H1 (cell line): ENCODE results near the gene C2CD4D. TPM values are rescaled to one million over a fixed set of nuclear protein-coding genes. Genes with fewer than 3 reads are reported as not detected.

Experiments
- BCL11A ChIP-seq, 2 experiments: IDR thresholded peaks; one replicate each; pipeline ENCODE4 v1.6.1; 2011; ENCODE audit warnings: low read depth in 2 of 2, low read length in 2 of 2, mild to moderate bottlenecking in 2 of 2
- CHD1 ChIP-seq: IDR thresholded peaks from 2 replicates; pipeline ENCODE4 v1.6.1; 2012; ENCODE audit warnings: low read depth, low read length, improper control_type of control experiment
- CTBP2 ChIP-seq: IDR thresholded peaks from 2 replicates; pipeline ENCODE4 v1.7.0; 2011; ENCODE audit warnings: borderline replicate concordance, mild to moderate bottlenecking, moderate library complexity, mixed read lengths, low read length; ENCODE audit not compliant: insufficient read depth, insufficient read length
- JUND ChIP-seq: IDR thresholded peaks from 2 replicates; pipeline ENCODE4 v1.6.1; 2011; ENCODE audit warnings: mild to moderate bottlenecking, improper control_type of control experiment, low read length
- KDM5A ChIP-seq: fragments of 200-600 bp; IDR thresholded peaks from 2 replicates; pipeline ENCODE4 v1.7.1; 2012; ENCODE audit warnings: mild to moderate bottlenecking, low read length, inconsistent platforms, mixed read lengths
- POLR2AphosphoS5 ChIP-seq: IDR thresholded peaks from 2 replicates; pipeline ENCODE4 v1.6.1; 2011; ENCODE audit warnings: low read depth, low read length
- RBBP5 ChIP-seq: IDR thresholded peaks from 2 replicates; pipeline ENCODE4 v1.7.1; 2012; ENCODE audit warnings: low read depth, mild to moderate bottlenecking, inconsistent platforms, low read length, moderate library complexity, borderline replicate concordance
- SRF ChIP-seq: IDR thresholded peaks from 2 replicates; pipeline ENCODE4 v1.6.1; 2011; ENCODE audit warnings: mild to moderate bottlenecking, low read depth, low read length, moderate library complexity
- polyA plus RNA-seq, 7 experiments: library from polyadenylated mRNA; depleted of rRNA in 3 of 7; stranded (reverse) in 5 of 7; unstranded in 2 of 7; fragments of >200 nt in 5 of 7; fragments of 200-250 nt in 2 of 7; gene quantifications; 1 replicate in 5 of 7; 2 replicates in 1 of 7; 4 replicates in 1 of 7; pipeline versions ENCODE4 v1.2.1 to v1.2.3, GENCODE V29; 2011 to 2013; ENCODE audit warnings: missing spikeins in 2 of 7, mixed read lengths in 2 of 7
- total RNA-seq: library from RNA; stranded (reverse); fragmentation: NEBNext Ultra II Directional; extraction: Animal tissue kit (Norgen Biotek cat#: 25700); gene quantifications from 2 replicates; pipeline ENCODE4 v1.2.1, GENCODE V29; 2021
- TF ChIP-seq, protein P1 (sequence below): fragments of 300-600 bp; sonication (generic); IDR thresholded peaks from 2 replicates; pipeline ENCODE4 v1.7.1; 2012; ENCODE audit warnings: low read length, moderate library complexity, mild to moderate bottlenecking, inconsistent platforms; ENCODE audit not compliant: insufficient replicate concordance

Gene C2CD4D
- total and polyA plus RNA-seq, 2 of the 8 experiments (the other 6 are each of a cell fraction or from before 2014, with no cell fraction given): 0.41 to 0.71 TPM

GRCh38 chr1:151829352-151830046 is 10.1 kb downstream of the C2CD4D start (continued):
- TF ChIP-seq, protein P1, sequence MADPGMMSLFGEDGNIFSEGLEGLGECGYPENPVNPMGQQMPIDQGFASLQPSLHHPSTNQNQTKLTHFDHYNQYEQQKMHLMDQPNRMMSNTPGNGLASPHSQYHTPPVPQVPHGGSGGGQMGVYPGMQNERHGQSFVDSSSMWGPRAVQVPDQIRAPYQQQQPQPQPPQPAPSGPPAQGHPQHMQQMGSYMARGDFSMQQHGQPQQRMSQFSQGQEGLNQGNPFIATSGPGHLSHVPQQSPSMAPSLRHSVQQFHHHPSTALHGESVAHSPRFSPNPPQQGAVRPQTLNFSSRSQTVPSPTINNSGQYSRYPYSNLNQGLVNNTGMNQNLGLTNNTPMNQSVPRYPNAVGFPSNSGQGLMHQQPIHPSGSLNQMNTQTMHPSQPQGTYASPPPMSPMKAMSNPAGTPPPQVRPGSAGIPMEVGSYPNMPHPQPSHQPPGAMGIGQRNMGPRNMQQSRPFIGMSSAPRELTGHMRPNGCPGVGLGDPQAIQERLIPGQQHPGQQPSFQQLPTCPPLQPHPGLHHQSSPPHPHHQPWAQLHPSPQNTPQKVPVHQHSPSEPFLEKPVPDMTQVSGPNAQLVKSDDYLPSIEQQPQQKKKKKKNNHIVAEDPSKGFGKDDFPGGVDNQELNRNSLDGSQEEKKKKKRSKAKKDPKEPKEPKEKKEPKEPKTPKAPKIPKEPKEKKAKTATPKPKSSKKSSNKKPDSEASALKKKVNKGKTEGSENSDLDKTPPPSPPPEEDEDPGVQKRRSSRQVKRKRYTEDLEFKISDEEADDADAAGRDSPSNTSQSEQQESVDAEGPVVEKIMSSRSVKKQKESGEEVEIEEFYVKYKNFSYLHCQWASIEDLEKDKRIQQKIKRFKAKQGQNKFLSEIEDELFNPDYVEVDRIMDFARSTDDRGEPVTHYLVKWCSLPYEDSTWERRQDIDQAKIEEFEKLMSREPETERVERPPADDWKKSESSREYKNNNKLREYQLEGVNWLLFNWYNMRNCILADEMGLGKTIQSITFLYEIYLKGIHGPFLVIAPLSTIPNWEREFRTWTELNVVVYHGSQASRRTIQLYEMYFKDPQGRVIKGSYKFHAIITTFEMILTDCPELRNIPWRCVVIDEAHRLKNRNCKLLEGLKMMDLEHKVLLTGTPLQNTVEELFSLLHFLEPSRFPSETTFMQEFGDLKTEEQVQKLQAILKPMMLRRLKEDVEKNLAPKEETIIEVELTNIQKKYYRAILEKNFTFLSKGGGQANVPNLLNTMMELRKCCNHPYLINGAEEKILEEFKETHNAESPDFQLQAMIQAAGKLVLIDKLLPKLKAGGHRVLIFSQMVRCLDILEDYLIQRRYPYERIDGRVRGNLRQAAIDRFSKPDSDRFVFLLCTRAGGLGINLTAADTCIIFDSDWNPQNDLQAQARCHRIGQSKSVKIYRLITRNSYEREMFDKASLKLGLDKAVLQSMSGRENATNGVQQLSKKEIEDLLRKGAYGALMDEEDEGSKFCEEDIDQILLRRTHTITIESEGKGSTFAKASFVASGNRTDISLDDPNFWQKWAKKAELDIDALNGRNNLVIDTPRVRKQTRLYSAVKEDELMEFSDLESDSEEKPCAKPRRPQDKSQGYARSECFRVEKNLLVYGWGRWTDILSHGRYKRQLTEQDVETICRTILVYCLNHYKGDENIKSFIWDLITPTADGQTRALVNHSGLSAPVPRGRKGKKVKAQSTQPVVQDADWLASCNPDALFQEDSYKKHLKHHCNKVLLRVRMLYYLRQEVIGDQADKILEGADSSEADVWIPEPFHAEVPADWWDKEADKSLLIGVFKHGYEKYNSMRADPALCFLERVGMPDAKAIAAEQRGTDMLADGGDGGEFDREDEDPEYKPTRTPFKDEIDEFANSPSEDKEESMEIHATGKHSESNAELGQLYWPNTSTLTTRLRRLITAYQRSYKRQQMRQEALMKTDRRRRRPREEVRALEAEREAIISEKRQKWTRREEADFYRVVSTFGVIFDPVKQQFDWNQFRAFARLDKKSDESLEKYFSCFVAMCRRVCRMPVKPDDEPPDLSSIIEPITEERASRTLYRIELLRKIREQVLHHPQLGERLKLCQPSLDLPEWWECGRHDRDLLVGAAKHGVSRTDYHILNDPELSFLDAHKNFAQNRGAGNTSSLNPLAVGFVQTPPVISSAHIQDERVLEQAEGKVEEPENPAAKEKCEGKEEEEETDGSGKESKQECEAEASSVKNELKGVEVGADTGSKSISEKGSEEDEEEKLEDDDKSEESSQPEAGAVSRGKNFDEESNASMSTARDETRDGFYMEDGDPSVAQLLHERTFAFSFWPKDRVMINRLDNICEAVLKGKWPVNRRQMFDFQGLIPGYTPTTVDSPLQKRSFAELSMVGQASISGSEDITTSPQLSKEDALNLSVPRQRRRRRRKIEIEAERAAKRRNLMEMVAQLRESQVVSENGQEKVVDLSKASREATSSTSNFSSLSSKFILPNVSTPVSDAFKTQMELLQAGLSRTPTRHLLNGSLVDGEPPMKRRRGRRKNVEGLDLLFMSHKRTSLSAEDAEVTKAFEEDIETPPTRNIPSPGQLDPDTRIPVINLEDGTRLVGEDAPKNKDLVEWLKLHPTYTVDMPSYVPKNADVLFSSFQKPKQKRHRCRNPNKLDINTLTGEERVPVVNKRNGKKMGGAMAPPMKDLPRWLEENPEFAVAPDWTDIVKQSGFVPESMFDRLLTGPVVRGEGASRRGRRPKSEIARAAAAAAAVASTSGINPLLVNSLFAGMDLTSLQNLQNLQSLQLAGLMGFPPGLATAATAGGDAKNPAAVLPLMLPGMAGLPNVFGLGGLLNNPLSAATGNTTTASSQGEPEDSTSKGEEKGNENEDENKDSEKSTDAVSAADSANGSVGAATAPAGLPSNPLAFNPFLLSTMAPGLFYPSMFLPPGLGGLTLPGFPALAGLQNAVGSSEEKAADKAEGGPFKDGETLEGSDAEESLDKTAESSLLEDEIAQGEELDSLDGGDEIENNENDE: no peak
- TF ChIP-seq KDM5A (no peak), SRF (no peak), CHD1 (no peak), CTBP2 (no peak), BCL11A (IDR thresholded peaks at IDR 0.05; ENCODE audit: low read depth in 2 of 2, low read length in 2 of 2) (no peak), RBBP5 (no peak), POLR2AphosphoS5 (no peak), JUND (no peak)
